HG03520 (cell line): ENCODE measurements around the gene CXXC5.
A peak's percentile ranks its signal among the peaks of the same experiment; 100 is the strongest.

Source experiments
- ATAC-seq: cut with Tn5 transposase; IDR thresholded peaks from one replicate; pipeline ENCODE4 v1.9.1; 2021; ENCODE audit warnings: mild to moderate bottlenecking, moderate library complexity; ENCODE audit not compliant: unreplicated experiment

Gene CXXC5

DNA sequence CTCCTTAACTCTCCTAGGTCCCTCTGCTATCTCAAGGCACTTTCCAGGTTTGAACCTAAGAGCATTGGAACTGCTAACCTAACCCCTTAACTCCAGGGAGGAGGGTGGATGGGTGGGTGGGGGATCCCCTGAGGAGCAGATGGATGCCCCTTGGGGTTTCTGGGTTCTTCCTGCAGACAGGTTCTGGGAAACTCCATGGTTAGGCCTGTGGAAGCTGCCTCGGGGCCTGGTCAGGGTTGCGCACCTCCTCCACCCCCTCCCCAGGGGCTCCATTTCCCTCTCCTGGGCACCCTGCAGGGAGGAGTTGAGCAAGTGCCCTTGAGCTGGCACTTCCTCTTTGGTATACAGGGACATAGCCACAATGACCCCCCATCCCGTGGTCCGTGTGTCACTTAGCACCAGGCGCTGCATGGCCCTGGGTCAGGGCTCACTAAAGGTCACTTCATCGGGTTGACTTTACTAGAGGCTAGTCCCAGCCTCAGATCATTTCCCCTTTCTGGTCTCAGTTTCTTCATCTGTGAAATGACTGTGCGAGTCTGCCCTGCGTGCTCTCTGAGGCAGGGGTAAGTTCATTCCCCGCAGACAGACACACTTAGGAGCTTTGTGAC is 16.0 kb downstream of the CXXC5 start:
- peak; percentile 47 for ATAC-seq

DNA sequence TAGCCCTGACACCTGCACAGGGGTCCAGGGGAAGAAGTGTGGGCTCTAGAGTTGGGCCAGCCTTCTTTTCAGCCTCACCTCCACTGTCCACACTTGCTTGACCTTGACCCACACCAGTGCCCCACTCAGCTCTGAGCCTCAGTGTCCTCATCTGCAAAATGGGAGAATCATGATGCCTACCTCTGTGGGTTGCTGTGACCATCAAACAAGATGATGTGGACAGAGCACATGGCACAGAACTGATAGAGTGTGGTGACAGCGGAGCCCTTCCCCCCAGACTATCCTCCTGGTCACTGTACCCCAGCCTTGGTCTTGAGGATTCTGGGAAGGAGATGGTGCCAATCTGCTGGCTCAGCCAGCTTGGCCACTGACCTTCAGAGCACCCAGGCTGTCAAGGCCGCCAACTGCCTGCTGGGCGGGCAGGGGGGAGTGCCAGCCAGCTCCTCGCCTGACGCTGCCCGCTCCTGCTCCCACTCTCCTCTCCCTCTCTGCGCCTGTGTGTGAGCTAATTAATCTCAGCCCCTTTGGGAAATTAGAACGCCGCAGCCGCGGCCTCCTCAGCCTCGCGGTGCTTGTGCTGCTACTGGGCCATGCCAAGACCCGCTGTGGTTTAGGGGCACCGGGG is 16.7 kb downstream of the CXXC5 start:
- no peak for ATAC-seq

DNA sequence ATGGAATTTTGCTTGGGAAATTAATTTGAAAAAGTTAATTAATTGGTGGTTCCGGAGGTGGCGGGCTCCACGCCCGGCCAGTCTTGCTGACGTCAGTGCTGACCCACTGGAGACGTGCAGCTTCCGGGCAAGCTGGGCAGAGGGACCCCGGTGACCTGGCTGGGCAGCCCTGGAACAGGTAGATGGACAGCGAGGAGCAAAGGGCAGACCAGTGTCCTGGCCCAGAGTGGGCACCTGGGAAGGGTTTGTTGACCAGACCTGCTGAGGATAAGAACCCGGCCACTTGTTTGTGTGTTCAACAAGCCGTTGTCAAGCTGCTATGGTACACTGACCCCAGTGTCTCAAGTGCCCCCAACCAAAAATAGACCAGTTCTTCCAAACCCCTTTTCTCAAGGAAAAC is 17.5 kb downstream of the CXXC5 start:
- no peak for ATAC-seq

DNA sequence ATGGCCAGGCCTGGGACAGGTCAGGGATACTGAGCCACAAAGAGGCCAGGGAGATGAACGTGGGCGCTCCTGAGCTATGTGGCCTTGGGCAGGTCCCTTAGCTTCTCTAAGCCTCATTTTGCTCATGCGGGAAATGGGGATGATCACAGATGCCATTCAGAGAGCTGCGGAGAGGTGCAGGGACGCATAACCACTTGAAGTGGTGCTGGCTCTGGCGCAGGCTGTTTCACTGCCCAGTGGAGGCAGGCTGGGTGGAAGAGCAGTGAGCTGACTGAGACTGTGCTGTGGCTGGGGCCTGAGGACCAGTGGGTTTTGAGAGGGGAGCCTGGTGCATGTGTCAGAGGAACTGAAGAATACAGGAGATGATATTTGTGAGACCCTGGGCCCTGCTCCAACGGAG is 18.4 kb downstream of the CXXC5 start:
- no peak for ATAC-seq

DNA sequence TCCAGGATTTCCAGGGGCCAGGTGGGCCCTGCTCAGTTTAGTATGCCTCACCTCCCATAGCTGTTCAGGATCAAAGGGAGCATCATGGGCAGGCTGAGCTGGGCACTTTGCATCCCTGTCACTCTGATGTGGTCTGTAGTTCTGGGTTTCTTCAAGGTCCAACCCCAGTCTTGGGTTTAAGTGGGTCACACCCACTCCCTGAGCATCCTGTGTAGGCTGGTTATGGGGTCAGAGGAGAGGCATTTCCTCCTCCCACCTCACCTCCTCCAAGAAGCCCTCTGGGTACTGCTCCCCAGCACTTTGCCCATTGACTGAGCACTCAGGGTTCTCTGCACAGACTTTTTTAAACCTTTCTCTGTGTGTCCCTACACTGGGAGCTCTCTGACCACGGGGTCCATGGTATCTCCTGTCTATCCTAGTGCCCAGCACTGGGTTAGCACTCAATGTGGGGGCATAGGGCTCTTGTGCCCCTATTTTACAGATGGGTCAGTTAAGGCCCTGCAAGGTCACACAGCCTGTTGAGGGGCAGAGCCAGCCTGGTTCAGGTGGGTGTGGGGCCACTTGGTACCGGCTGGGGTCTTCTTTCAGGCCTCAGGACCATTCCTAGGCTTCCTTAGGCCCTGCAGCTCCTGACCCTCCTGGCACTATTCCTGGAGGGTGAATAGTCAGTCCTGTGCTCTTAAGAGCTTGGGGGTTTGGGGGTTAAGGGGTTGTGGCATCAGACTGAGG is 19.0 kb downstream of the CXXC5 start:
- no peak for ATAC-seq

DNA sequence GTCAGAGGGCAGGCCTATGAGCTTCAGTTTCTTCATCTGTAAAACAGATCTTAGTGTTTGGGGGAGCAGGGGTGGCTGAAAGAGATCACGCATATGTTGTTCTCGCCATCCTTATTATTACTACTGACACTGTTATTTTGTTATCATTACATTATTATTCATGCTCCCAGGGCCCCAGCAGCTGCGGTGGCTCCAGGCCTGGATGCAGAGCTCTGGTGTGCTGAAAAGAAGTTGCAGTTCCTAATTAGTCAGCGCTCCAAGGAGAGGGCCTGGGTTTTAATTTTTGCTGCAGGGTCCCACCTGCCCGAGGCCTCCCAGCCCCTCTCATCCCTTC is 19.5 kb downstream of the CXXC5 start:
- ATAC-seq = no peak

DNA sequence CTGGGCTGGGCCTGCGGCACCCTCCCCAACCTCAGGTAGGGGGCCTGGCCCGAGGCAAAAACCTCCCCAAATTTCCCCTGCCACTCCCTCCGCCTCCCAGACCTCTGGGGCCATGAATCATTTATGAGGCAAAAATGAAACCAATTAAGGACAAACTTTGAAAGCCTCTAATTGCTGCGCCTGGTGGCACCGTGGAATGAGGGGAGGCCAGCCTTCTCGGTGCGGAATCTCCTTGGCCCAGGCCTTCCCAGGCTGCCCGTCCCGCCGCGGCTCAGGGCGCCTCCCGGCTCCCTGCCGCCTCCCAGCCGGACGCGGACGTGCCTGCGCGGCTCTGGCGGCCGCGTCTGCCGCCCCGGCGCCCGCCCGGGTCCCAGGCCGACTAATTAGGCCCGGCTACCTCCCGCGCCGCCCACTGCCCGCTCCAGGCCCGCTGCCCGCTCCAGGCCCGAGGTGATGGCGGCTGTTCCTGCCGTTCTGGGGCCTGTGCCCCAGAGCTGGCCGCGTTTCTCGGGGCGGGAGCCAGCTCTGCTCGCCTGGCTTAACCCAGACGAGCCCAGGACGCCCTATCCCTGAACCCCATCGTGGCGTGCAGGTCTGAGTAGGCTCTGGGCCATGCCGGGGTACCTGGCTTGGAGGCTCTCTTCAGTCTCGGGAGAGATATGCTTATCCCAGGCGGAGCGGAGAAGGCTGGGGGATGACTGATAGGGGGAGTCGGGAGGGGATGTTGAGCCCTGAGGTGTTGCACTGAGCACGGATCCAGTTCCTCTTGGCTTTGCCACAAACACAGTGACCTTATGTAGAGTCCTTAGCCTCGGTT is 20.1 kb downstream of the CXXC5 start:
- no peak for ATAC-seq

DNA sequence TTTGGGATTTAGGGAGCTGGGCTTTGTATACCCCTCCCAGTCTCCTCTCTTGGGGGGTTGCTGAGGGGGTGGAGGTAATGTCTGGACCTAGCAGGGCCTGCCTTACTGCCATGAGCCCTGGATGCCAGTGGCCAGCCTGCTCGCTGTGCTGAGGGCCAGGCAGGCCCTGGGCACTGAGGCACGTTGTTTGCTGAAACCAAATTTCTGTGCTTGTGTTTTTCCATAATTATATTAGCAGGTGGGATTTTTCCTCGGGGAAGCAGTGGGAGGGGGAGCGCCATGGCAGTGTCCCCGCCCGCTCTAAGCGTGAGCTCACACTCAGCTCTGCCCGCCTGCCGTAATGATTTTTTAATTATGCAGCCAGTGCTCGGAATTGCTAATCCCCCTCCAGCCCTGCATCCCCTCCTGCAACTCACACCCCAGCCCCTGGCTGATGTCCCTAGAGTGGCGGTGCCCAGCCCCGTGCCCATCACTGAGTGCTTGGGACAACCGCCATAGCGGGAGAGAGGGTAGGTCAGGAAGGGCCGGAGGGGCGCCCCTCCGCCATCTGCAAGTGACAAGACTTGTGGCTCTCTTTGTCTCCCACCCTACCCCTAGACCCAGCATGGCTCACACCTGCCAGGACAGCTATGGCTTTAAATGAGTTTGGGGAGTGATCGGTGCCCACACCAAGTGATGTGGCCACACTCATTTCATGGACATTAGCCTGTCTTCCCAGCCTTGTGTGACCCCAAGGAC is 20.9 kb downstream of the CXXC5 start:
- ATAC-seq = no peak

DNA sequence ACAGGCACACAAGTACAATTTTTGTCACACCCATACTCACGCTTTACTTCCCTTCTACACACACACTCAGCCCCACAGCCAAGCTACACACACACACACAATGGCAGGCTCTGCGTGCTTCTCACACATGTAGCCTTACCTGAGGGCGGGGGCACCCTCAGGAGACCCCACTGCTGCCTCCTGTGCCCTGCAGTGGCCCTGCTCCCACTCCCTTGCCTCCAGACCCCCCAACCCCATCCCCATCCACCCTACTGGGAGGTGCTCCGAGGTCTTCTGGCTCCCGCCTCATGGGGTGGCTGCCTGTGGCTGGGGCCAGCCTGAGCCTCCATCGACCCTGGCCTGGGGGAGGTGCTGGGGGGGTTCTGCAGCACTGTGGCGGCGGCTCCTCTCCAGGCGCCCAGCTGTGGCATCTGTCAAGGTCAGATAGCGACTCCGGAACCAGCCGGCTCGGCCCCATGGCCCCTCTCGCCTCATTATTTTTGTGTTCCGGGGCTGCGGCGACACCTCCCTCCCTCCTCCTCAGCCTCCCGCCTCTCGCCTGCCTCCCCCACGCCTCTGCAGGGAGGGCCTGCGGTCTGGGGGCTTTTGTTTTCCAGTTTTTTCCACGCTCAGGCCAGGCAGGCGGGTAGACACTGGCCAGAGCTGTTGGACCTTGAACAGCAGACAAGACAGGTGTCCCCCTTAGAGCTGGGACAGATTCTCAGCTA is 21.7 kb downstream of the CXXC5 start:
- ATAC-seq = peak; percentile 16

DNA sequence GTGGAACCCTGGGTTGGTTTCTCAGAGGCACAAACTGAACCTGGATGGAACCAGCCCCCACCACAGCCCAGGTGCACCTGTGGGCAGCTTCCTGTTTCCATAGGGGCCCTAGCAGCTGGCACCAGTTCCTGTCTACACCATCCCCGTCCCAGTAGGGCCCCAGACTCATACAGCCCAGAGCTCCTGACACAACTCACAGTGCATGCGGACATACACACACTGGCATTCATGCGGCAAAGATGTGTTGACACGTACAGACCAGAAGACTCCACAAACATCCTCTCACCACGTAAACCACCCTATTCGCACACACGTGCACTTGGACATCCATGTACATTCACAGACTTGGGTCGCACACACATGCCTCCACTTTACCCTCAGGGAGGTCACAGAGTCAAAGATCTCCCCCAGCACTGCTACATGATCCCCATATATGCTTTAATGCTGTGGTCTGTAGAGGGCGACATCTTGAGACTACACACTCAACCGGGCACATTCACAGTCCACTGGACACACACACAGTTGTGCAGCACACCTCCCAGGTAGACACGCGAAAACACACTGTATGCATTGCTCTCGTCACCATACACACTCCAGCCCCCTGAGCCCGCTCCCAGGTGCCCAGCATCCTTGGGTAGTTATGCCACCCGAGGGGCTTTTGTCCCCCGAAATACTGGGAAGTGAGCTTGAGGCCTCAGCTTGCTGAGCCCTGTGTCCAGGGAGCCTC is 22.4 kb downstream of the CXXC5 start:
- ATAC-seq = peak; percentile 39

DNA sequence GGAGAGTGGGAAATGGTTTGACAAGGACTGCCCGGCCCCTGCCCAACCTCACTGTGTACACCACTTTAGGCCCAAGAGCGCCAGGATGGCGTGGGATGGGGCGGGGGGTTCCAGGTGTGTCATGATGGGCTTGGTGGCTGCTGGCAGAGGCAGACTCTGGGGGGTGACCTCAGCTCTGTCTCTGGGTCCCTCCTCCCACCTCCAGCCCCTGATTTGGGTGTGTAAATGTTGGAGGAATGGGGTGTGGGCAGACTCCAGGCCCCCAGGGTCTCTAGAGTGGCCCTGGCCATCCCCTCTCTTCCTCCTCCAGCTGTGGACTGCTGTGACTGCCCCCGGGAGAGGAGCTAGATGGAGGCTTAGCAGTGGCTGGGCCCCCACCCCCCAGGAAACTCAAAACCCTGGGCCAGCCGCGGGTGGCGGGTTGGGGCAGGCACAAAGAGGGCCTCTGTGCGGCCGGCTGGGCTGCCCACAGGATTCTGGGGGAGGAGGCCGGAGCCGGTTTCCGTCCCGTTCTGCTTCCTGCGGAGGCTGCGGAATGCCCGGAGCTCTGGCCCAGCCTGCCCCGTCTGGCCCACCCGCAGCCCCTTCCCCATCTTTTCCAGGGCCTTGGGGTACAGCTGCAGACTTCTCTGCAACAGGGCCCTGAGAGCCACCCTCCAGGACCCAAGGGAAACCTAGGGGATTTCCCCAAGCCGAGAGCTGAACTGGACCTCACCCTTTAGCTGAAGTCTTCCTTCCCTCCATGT is 23.1 kb downstream of the CXXC5 start:
- ATAC-seq = no peak

DNA sequence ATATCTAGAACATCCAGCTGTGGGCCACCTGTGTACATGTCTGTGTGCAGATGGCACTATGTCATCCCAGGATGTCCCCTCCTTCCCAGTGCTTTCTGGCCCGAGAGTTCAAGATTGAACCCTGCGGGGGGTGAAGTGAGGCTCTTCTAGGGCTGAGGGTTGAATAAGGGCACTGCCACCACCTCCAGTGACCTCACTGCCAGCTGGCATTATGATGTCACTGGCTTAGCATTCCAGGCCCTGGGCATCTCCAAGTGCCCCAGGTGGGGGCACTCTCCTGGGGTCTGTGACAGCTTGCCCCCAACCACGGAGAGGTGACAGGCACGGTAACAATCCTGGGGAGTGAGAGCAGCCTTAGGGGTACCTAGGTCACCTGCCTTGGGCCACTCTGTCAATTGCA is 27.1 kb downstream of the CXXC5 start:
- ATAC-seq = no peak

DNA sequence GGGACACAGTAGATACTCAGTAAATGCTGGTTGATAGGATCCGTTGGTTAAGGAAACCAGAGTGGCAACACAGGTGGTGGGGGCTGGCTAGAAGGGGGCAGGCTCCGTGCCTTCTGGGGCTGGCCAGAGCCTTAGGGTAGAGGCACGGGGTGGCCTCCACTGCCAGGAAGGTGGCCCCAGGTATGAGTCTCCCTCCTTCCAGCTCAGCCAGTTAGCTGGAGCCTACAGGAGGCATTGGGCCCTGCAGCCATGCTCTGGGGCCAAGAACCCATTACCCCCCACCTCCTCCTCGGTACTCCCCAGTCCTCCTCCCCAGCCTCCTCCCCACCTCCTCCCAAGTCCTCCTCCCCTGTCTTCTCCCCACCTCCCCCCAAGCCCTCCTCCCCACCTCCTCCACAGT is 27.7 kb downstream of the CXXC5 start:
- ATAC-seq = no peak

DNA sequence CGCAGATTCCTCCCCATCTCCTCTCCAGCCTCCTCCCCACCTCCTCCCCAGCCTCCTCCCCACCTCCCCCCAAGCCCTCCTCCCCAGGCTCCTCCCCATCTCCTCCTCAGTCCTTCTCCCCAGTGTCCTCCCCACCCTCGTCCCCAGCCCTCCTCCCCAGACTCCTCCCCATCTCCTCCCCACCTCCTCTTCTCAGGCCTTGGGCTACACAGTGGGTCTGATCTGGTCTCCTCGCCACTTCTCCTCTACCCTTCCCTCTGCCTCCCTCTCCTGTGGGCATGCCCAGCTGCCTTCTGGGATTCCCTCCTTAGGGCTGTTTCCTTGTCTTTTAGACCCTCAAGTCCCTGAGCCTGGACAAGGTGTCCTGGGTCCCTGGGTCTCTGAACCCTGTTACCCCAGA is 28.3 kb downstream of the CXXC5 start:
- no peak for ATAC-seq

DNA sequence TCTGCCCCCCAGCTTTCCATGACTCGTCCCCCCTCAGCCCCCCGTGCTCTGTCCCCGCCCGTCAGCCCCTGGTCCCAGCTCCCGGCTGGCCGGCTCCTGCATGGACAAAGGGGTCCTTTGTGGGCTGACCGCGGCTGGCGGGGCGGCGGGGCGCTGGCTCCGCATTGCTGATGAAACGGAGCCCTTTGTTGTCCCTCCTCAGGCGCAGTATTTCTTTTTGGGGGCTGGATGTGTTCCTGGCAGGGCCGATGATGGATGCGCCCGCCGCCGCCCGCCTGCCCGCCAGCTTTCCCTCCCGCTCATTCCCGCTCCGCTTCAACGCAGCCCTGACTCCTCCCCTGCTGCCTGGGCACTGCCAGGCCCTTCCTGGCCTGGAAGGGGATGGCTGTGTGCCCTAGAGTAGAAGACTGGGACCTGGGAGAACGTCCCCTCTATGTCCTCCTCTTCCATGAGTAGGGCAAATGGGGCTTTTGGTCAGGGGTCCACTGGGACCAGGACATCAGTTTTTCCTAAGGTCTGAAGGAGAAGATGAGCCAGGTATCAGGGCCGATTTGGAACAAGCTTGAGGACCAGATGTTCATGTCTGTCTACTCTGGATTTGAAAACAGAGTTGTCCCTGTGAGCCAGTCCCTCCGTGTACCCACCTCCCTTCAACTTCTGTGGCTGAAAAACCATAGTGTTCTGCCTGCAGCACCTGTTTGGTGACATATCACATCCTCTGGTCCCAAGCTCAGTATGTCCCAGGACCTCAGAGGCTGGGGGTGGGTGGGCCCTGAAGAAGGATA is 29.0 kb downstream of the CXXC5 start:
- ATAC-seq = no peak

DNA sequence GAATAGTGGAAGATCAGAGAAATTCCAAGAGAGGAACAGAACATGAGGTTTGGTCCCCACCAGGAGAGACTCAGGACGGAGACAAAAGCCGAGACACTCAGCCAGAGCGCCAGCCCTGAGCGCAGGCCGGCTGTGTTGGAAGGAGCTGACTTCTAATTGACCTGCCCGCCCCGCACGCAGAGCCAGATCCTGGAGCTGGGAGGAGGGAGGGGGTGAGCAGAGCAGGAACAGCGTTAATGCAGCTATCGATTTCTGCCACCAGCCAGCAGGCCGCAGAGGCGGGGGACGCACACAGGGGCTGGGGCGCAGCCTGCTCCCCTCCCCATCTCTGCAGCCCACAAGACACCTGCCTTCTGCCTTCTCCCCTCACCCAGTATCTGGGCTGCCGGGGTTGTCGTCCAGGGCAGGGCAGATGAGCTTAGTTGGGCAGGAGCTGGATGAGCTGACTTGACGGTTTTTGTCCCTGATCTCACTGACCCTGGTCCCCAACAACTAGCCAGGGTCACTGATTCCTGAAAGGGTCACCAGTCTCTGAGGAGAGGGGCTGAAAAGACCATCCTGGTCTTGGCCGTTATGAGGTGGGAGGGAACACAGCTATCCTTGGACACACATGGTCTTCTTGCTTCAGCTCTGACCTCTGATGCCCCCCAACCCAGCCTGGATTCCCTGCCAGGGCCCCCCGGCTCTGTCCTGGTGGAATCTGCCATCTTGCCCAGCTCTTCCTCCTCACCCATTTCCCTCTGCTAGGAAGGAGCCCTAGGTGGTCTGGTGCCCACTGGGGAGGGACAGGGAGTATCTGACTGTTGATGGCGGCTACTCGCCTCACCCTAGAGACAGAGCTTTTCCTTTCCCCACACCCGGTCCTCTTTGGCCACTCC is 29.8 kb downstream of the CXXC5 start:
- ATAC-seq = no peak
